HepG2 (cell line): Measurements from ENCODE around the gene ACRBP. TPM values are rescaled to one million over a fixed set of nuclear protein-coding genes. Genes with fewer than 3 reads are reported as not detected.

Source experiments
- FOSL2 ChIP-seq: sonication (generic); formaldehyde crosslinking; IDR thresholded peaks from 2 replicates; pipeline ENCODE4 v1.4.0; 2020; ENCODE audit warnings: missing genetic modification reagents
- FOXA1 ChIP-seq, 2 experiments: fragments of 450-650 bp in 1 of 2; sonication (generic) in 1 of 2; formaldehyde crosslinking in 1 of 2; IDR thresholded peaks; 2 replicates each; pipeline versions ENCODE4 v1.4.0 to v1.6.1; 2016 to 2020; ENCODE audit warnings: missing genetic modification reagents in 1 of 2
- GATAD2A ChIP-seq: IDR thresholded peaks from 2 replicates; pipeline ENCODE4 v1.6.1; 2016
- HES4 ChIP-seq: sonication (generic); formaldehyde crosslinking; IDR thresholded peaks from 2 replicates; pipeline ENCODE4 v1.9.0; 2021; ENCODE audit warnings: mild to moderate bottlenecking, missing genetic modification reagents, borderline replicate concordance
- HMGA1 ChIP-seq: sonication (generic); formaldehyde crosslinking; conservative IDR thresholded peaks from 2 replicates; pipeline ENCODE4 v1.4.0; 2020; ENCODE audit warnings: missing genetic modification reagents
- KMT2A ChIP-seq: sonication (generic); formaldehyde crosslinking; IDR thresholded peaks from 2 replicates; pipeline ENCODE4 v1.4.0; 2020; ENCODE audit warnings: missing genetic modification reagents
- KMT2B ChIP-seq: IDR thresholded peaks from 2 replicates; pipeline ENCODE4 v1.6.1; 2016; ENCODE audit warnings: missing genetic modification reagents, missing compliant biosample characterization
- PRPF4 ChIP-seq: fragments of 200-400 bp; formaldehyde crosslinking; IDR thresholded peaks from 2 replicates; pipeline ENCODE4 v1.6.1; 2016; ENCODE audit warnings: low read length, low read depth; ENCODE audit not compliant: poor library complexity, severe bottlenecking
- SP140L ChIP-seq: sonication (generic); formaldehyde crosslinking; IDR thresholded peaks from 2 replicates; pipeline ENCODE4 v1.4.0; 2020; ENCODE audit warnings: missing genetic modification reagents, borderline replicate concordance
- ZBTB7B ChIP-seq: sonication (generic); formaldehyde crosslinking; IDR thresholded peaks from 2 replicates; pipeline ENCODE4 v1.4.0; 2020; ENCODE audit warnings: missing genetic modification reagents
- ZNF326 ChIP-seq: sonication (generic); formaldehyde crosslinking; IDR thresholded peaks from 2 replicates; pipeline ENCODE4 v1.4.0; 2020; ENCODE audit warnings: missing genetic modification reagents, borderline replicate concordance
- ZNF331 ChIP-seq: sonication (generic); formaldehyde crosslinking; IDR thresholded peaks from 2 replicates; pipeline ENCODE4 v1.4.0; 2020; ENCODE audit warnings: missing genetic modification reagents
- ZNF367 ChIP-seq: sonication (generic); formaldehyde crosslinking; IDR thresholded peaks from 2 replicates; pipeline ENCODE4 v1.4.0; 2020; ENCODE audit warnings: missing genetic modification reagents, borderline replicate concordance
- ZNF644 ChIP-seq: IDR thresholded peaks from 2 replicates; pipeline ENCODE4 v1.6.1; 2016; ENCODE audit warnings: low read depth
- ZNF883 ChIP-seq: sonication (generic); formaldehyde crosslinking; IDR thresholded peaks from 2 replicates; pipeline ENCODE4 v1.5.1; 2020; ENCODE audit warnings: mild to moderate bottlenecking, missing genetic modification reagents; ENCODE audit errors: not compliant biosample characterization
- ZSCAN9 ChIP-seq: IDR thresholded peaks from 2 replicates; pipeline ENCODE4 v1.6.1; 2016; ENCODE audit warnings: borderline replicate concordance
- polyA plus RNA-seq, 8 experiments: library from polyadenylated mRNA; depleted of rRNA in 3 of 8; stranded (reverse) in 7 of 8; unstranded in 1 of 8; fragments of >200 nt; fragmentation: Illumina TruSeq in 4 of 8; extraction: Trizol in 4 of 8; gene quantifications; 2 replicates each; pipeline versions ENCODE4 v1.2.1 to v1.2.3, GENCODE V29; 2011 to 2016; ENCODE audit warnings: low read depth in 4 of 8, missing spikeins in 1 of 8, mixed read lengths in 1 of 8; ENCODE audit not compliant: insufficient read depth in 1 of 8
- total RNA-seq, 5 experiments: library from RNA; depleted of rRNA; stranded (reverse); fragments of >200 nt; fragmentation: Illumina TruSeq; extraction: Trizol; gene quantifications; 2 replicates each; pipeline ENCODE4 v1.2.3, GENCODE V29; 2016; ENCODE audit warnings: low read depth in 1 of 5
- TF ChIP-seq, protein P1 (sequence below): sonication (generic); formaldehyde crosslinking; IDR thresholded peaks from 2 replicates; pipeline ENCODE4 v1.4.0; 2020; ENCODE audit warnings: mild to moderate bottlenecking, missing genetic modification reagents
- TF ChIP-seq, protein P2 (sequence below): sonication (generic); formaldehyde crosslinking; IDR thresholded peaks from 2 replicates; pipeline ENCODE4 v1.4.0; 2020; ENCODE audit warnings: mild to moderate bottlenecking, low read depth, missing genetic modification reagents
- TF ChIP-seq, protein P3 (sequence below): fragments of 450-650 bp; IDR thresholded peaks from 2 replicates; pipeline ENCODE4 v1.6.1; 2017
- TF ChIP-seq, protein P4 (sequence below): sonication (generic); formaldehyde crosslinking; IDR thresholded peaks from 2 replicates; pipeline ENCODE4 v1.5.0; 2020; ENCODE audit warnings: mild to moderate bottlenecking, missing genetic modification reagents

Gene ACRBP
- total and polyA plus RNA-seq, 2 of the 13 experiments (the other 11 are each of a cell fraction or from before 2014, with no cell fraction given), result 0.46 TPM; not detected in 1

DNA sequence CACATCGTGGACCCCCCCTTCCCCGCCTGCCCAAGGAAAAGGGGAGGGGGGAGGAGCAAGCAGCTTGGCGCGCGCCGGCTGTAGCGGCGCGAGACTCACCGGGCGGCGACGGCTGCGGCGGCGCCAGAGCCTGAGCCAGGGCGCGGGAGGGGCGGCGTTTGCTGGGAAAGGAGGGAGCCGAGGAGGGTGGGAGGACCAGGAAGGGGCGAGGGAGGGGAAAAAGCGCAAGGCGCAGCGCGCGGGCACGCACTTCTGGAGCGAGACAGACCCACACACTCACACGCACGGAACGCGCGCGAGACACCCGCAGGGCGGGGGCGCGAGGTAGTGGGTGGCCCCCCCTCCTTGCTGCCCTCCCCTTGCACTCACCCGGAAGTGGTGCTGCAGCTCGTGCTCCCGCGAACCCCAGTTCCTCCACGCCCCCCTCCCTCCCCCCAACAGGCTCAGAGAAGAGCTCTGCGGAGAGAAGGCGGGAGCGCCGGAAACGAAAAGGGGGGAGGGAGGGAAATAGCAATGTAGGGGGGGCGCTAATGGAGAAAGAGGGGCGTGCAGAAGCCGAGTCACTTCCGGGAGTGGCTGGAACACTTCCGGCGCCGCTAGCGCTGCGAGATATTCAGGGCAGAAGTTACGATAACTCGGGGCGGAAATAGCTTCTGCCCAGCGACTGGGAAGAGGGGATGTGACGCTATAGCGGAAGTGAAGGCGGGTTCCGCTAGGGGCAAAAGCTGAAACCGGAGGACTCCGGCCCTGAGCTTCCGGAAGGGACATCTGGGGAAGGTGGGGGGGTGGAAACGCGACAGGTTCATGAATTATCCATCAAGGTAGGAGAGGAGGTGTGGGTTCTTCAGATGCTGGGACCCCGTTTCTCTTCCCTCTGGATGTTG lies 42.0 kb upstream of the ACRBP start, which contains the start of gene ZNF384 (continued):
- TF ChIP-seq, protein P1, sequence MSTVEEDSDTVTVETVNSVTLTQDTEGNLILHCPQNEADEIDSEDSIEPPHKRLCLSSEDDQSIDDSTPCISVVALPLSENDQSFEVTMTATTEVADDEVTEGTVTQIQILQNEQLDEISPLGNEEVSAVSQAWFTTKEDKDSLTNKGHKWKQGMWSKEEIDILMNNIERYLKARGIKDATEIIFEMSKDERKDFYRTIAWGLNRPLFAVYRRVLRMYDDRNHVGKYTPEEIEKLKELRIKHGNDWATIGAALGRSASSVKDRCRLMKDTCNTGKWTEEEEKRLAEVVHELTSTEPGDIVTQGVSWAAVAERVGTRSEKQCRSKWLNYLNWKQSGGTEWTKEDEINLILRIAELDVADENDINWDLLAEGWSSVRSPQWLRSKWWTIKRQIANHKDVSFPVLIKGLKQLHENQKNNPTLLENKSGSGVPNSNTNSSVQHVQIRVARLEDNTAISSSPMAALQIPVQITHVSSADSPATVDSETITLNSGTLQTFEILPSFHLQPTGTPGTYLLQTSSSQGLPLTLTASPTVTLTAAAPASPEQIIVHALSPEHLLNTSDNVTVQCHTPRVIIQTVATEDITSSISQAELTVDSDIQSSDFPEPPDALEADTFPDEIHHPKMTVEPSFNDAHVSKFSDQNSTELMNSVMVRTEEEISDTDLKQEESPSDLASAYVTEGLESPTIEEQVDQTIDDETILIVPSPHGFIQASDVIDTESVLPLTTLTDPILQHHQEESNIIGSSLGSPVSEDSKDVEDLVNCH, result no peak
- TF ChIP-seq, protein P2, sequence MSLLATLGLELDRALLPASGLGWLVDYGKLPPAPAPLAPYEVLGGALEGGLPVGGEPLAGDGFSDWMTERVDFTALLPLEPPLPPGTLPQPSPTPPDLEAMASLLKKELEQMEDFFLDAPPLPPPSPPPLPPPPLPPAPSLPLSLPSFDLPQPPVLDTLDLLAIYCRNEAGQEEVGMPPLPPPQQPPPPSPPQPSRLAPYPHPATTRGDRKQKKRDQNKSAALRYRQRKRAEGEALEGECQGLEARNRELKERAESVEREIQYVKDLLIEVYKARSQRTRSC (CRISPR knock-in tag), result no peak; the same call in 1 of the 2 replicates
- TF ChIP-seq ZNF331 (CRISPR knock-in tag) (no peak), ZNF326 (CRISPR knock-in tag) (no peak), GATAD2A (CRISPR knock-in tag) (no peak), HMGA1 (CRISPR knock-in tag) (no peak), PRPF4 (no peak), ZNF883 (CRISPR knock-in tag) (no peak), FOSL2 (CRISPR knock-in tag) (peak; percentile 18; the same call in 1 of the 2 replicates), ZBTB7B (CRISPR knock-in tag) (peak; percentile 40; the same call in 1 of the 2 replicates), FOXA1 (IDR thresholded peaks at IDR 0.05) (no peak), FOXA1 (CRISPR knock-in tag; IDR thresholded peaks at IDR 0.05) (no peak), KMT2B (peak; percentile 48; the same call in 1 of the 2 replicates), ZNF644 (CRISPR knock-in tag) (no peak), ZNF367 (CRISPR knock-in tag) (no peak), HES4 (CRISPR knock-in tag) (no peak), SP140L (CRISPR knock-in tag) (no peak; the same call in 1 of the 2 replicates), ZSCAN9 (CRISPR knock-in tag) (no peak; the same call in 1 of the 2 replicates), KMT2A (peak; percentile 17; the same call in 1 of the 2 replicates)
- TF ChIP-seq, protein P3, sequence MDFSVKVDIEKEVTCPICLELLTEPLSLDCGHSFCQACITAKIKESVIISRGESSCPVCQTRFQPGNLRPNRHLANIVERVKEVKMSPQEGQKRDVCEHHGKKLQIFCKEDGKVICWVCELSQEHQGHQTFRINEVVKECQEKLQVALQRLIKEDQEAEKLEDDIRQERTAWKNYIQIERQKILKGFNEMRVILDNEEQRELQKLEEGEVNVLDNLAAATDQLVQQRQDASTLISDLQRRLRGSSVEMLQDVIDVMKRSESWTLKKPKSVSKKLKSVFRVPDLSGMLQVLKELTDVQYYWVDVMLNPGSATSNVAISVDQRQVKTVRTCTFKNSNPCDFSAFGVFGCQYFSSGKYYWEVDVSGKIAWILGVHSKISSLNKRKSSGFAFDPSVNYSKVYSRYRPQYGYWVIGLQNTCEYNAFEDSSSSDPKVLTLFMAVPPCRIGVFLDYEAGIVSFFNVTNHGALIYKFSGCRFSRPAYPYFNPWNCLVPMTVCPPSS, result no peak
- TF ChIP-seq, protein P4, sequence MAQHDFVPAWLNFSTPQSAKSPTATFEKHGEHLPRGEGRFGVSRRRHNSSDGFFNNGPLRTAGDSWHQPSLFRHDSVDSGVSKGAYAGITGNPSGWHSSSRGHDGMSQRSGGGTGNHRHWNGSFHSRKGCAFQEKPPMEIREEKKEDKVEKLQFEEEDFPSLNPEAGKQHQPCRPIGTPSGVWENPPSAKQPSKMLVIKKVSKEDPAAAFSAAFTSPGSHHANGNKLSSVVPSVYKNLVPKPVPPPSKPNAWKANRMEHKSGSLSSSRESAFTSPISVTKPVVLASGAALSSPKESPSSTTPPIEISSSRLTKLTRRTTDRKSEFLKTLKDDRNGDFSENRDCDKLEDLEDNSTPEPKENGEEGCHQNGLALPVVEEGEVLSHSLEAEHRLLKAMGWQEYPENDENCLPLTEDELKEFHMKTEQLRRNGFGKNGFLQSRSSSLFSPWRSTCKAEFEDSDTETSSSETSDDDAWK (CRISPR knock-in tag), result no peak
